Prostate gland (tissue), 2 donors: ENCODE measurements around the gene CDK11B.
"Not testable (repeated sequence)": the region's sequence is repeated elsewhere in the genome, so short reads cannot be mapped to it uniquely, and the experiment has no call there.

Source experiments
- CTCF ChIP-seq, 4 experiments: fragments of 200-600 bp in 2 of 4; fragments of 450-650 bp in 2 of 4; sonication (generic) in 2 of 4; IDR thresholded peaks; 1 replicate in 3 of 4; 2 replicates in 1 of 4; pipeline ENCODE4 v1.5.1; 2016 to 2019; ENCODE audit warnings: antibody characterized with exemption in 4 of 4, mild to moderate bottlenecking in 2 of 4, moderate library complexity in 2 of 4
- POLR2A ChIP-seq: fragments of 450-650 bp; IDR thresholded peaks from one replicate; pipeline ENCODE4 v1.6.1; 2016; ENCODE audit warnings: antibody characterized with exemption, mild to moderate bottlenecking
- POLR2AphosphoS5 ChIP-seq: sonication (generic); formaldehyde crosslinking; IDR thresholded peaks from one replicate; pipeline ENCODE4 v1.6.1; 2017; ENCODE audit warnings: antibody characterized with exemption

DNA sequence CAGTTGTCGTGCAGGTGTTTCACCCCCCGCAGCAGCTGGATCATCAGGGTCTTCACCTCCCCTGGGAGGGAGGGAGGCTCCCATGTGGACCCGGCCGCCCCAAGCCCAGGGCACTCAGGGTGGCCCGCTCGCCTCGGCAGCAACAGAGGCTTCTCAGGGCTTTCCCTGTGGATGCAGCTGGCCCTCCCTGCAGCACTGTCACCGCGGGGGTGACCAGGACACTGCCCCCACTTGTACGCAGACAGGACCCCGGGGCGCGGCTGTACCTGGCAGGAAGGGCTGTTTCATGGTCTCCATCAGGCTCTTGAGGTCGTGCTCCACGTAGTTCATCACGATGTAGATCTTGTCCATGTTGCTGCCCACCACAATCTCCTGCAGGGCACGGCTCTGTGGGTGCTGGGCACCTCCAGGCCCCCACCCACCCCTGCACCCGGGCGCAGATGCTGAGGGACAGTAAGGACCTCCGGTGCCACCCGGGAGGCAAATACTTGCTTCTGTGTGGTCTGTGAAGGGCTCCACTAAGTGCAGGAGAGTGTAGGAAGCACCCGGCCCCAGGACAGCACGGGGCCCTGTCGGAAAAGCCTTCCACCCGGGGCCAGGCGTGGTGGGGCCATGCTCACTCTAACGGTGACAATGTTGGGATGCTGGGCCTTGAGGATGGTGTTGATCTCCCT is 45.6 kb upstream of the CDK11B start:
- TF ChIP-seq CTCF (IDR thresholded peaks at IDR 0.05); POLR2A; POLR2AphosphoS5: not testable (repeated sequence)
